HG03066 (cell line): ENCODE results near the gene TUFM.
"Not testable (repeated sequence)": the region's sequence is repeated elsewhere in the genome, so short reads cannot be mapped to it uniquely, and the experiment has no call there.

Source experiments
- ATAC-seq: cut with Tn5 transposase; IDR thresholded peaks from one replicate; pipeline ENCODE4 v1.9.1; 2021; ENCODE audit warnings: low read depth; ENCODE audit not compliant: unreplicated experiment

The TUFM gene

GRCh38 chr16:28839899-28840298, 6.2 kb downstream of the TUFM start:
- no peak for ATAC-seq

- ATAC-seq, result no peak
Measured at GRCh38 chr16:28839004-28839639, 7.0 kb downstream of the TUFM start.

- ATAC-seq, result no peak
Measured at GRCh38 chr16:28838558-28838918, 7.6 kb downstream of the TUFM start.

- no peak for ATAC-seq
Measured at GRCh38 chr16:28837672-28838557, 8.2 kb downstream of the TUFM start.

- ATAC-seq, result no peak
Measured at GRCh38 chr16:28836761-28837064, 9.4 kb downstream of the TUFM start.

- ATAC-seq, result no peak
Measured at GRCh38 chr16:28835864-28836760, 10.0 kb downstream of the TUFM start.

GRCh38 chr16:28834873-28835863, 11.0 kb downstream of the TUFM start:
- no peak for ATAC-seq

GRCh38 chr16:28834349-28834748, 11.8 kb downstream of the TUFM start:
- ATAC-seq, result no peak

- no peak for ATAC-seq
Measured at GRCh38 chr16:28830531-28830930, 15.6 kb downstream of the TUFM start.

GRCh38 chr16:28829747-28830146, 16.4 kb downstream of the TUFM start:
- no peak for ATAC-seq

GRCh38 chr16:28826141-28826540, 20.0 kb downstream of the TUFM start:
- no peak for ATAC-seq

- no peak for ATAC-seq
Measured at GRCh38 chr16:28824717-28824973, 21.5 kb downstream of the TUFM start.

GRCh38 chr16:28823873-28824716, 22.1 kb downstream of the TUFM start:
- peak; percentile 57 for ATAC-seq

GRCh38 chr16:28823291-28823872, 22.8 kb downstream of the TUFM start:
- ATAC-seq, result no peak

GRCh38 chr16:28822520-28823290, 23.4 kb downstream of the TUFM start, which contains the start of gene ATXN2L:
Gene ATXN2L (plus strand): TSS chr16:28822999. CDS start chr16:28823260, 261 bp downstream.
- ATAC-seq, result peak; percentile 49

- no peak for ATAC-seq
Measured at GRCh38 chr16:28821874-28822519, 24.2 kb downstream of the TUFM start.

GRCh38 chr16:28820546-28820945, 25.6 kb downstream of the TUFM start:
- not testable (repeated sequence) for ATAC-seq

- ATAC-seq, result no peak
Measured at GRCh38 chr16:28820016-28820415, 26.1 kb downstream of the TUFM start.
